ENCODE results near the gene ITGA8.
"Not testable (repeated sequence)": the region's sequence is repeated elsewhere in the genome, so short reads cannot be mapped to it uniquely, and the experiment has no call there.

The ITGA8 gene

GRCh38 chr10:15605740-15606369 is 113.9 kb downstream of the ITGA8 start:
- no peak for DNase-seq

- DNase-seq, result no peak
Observed at GRCh38 chr10:15603446-15604011, 116.2 kb downstream of the ITGA8 start.

GRCh38 chr10:15601819-15602218 is 117.9 kb downstream of the ITGA8 start:
- DNase-seq, result no peak

GRCh38 chr10:15595260-15595659 is 124.5 kb downstream of the ITGA8 start:
- DNase-seq, result no peak

GRCh38 chr10:15591937-15592336 is 127.8 kb downstream of the ITGA8 start:
- DNase-seq, result no peak

GRCh38 chr10:15591431-15591830 is 128.3 kb downstream of the ITGA8 start:
- no peak for DNase-seq

- DNase-seq, result no peak
Observed at GRCh38 chr10:15588635-15589508, 130.8 kb downstream of the ITGA8 start.

GRCh38 chr10:15588151-15588550 is 131.6 kb downstream of the ITGA8 start:
- no peak for DNase-seq

- no peak for DNase-seq
Observed at GRCh38 chr10:15587271-15587670, 132.5 kb downstream of the ITGA8 start.

- peak; percentile 68 for DNase-seq
Observed at GRCh38 chr10:15585303-15585715, 134.4 kb downstream of the ITGA8 start.

GRCh38 chr10:15582972-15583371 is 136.8 kb downstream of the ITGA8 start:
- not testable (repeated sequence) for DNase-seq

- DNase-seq, result no peak
Observed at GRCh38 chr10:15579605-15580004, 140.1 kb downstream of the ITGA8 start.

- DNase-seq, result no peak
Observed at GRCh38 chr10:15572531-15573045, 147.1 kb downstream of the ITGA8 start.

- peak; percentile 55 for DNase-seq
Observed at GRCh38 chr10:15571575-15571974, 148.1 kb downstream of the ITGA8 start.

- no peak for DNase-seq
Observed at GRCh38 chr10:15570738-15571339, 148.9 kb downstream of the ITGA8 start.

- DNase-seq, result no peak
Observed at GRCh38 chr10:15567952-15568351, 151.8 kb downstream of the ITGA8 start.

GRCh38 chr10:15563246-15563645 is 156.5 kb downstream of the ITGA8 start:
- no peak for DNase-seq

- no peak for DNase-seq
Observed at GRCh38 chr10:15562578-15562977, 157.1 kb downstream of the ITGA8 start.

- DNase-seq, result no peak
Observed at GRCh38 chr10:15562116-15562515, 157.6 kb downstream of the ITGA8 start.

- DNase-seq, result no peak
Observed at GRCh38 chr10:15558136-15558535, 161.6 kb downstream of the ITGA8 start.

- DNase-seq, result not testable (repeated sequence)
Observed at GRCh38 chr10:15557168-15557567, 162.6 kb downstream of the ITGA8 start.

- no peak for DNase-seq
Observed at GRCh38 chr10:15550950-15551349, 168.8 kb downstream of the ITGA8 start.

GRCh38 chr10:15548331-15548730 is 171.4 kb downstream of the ITGA8 start:
- DNase-seq, result no peak
